Measurements from ENCODE around the gene LIMCH1.
A peak's percentile ranks its signal among the peaks of the same experiment; 100 is the strongest.

The LIMCH1 gene

GRCh38 chr4:41532882-41533281, 5.1 kb upstream of the LIMCH1 start:
- no peak for DNase-seq

- no peak for DNase-seq
Observed at GRCh38 chr4:41533680-41534079, 4.3 kb upstream of the LIMCH1 start.

- no peak for DNase-seq
Observed at GRCh38 chr4:41534404-41534803, 3.6 kb upstream of the LIMCH1 start.

GRCh38 chr4:41535911-41536371, 2.0 kb upstream of the LIMCH1 start:
- DNase-seq: no peak

GRCh38 chr4:41537292-41537890, 566 bp upstream of the LIMCH1 start:
- peak; percentile 1 for DNase-seq

- DNase-seq: no peak
Observed at GRCh38 chr4:41538887-41539498, 1.0 kb downstream of the LIMCH1 start.

- no peak for DNase-seq
Observed at GRCh38 chr4:41539711-41540110, 1.8 kb downstream of the LIMCH1 start.

- peak; percentile 1 for DNase-seq
Observed at GRCh38 chr4:41540687-41541086, 2.7 kb downstream of the LIMCH1 start.

GRCh38 chr4:41541687-41542094, 3.7 kb downstream of the LIMCH1 start:
- no peak for DNase-seq

- no peak for DNase-seq
Observed at GRCh38 chr4:41542526-41543275, 4.7 kb downstream of the LIMCH1 start.

- no peak for DNase-seq
Observed at GRCh38 chr4:41545238-41545637, 7.3 kb downstream of the LIMCH1 start.

GRCh38 chr4:41546638-41547037, 8.7 kb downstream of the LIMCH1 start:
- DNase-seq: no peak

- no peak for DNase-seq
Observed at GRCh38 chr4:41548305-41548880, 10.4 kb downstream of the LIMCH1 start.

- DNase-seq: no peak
Observed at GRCh38 chr4:41549478-41549877, 11.5 kb downstream of the LIMCH1 start.

GRCh38 chr4:41550308-41550707, 12.4 kb downstream of the LIMCH1 start:
- DNase-seq: no peak

- DNase-seq: no peak
Observed at GRCh38 chr4:41551536-41551935, 13.6 kb downstream of the LIMCH1 start.

GRCh38 chr4:41554905-41555304, 16.9 kb downstream of the LIMCH1 start:
- DNase-seq: no peak

GRCh38 chr4:41556526-41556925, 18.6 kb downstream of the LIMCH1 start:
- DNase-seq: no peak

- no peak for DNase-seq
Observed at GRCh38 chr4:41559940-41560516, 22.1 kb downstream of the LIMCH1 start.

- no peak for DNase-seq
Observed at GRCh38 chr4:41561244-41561643, 23.3 kb downstream of the LIMCH1 start.

- no peak for DNase-seq
Observed at GRCh38 chr4:41567186-41567585, 29.2 kb downstream of the LIMCH1 start.

- DNase-seq: no peak
Observed at GRCh38 chr4:41568363-41568762, 30.4 kb downstream of the LIMCH1 start.

- no peak for DNase-seq
Observed at GRCh38 chr4:41569961-41570360, 32.0 kb downstream of the LIMCH1 start.
